T-helper 17 cell (primary cell): Measurements from ENCODE around the gene HDAC6. TPM values are rescaled to one million over a fixed set of nuclear protein-coding genes. Genes with fewer than 3 reads are reported as not detected.
A peak's percentile ranks its signal among the peaks of the same experiment; 100 is the strongest.
"Not testable (repeated sequence)": the region's sequence is repeated elsewhere in the genome, so short reads cannot be mapped to it uniquely, and the experiment has no call there.

ENCODE experiments used
- ATAC-seq: fragments of 150-1000 bp; cut with Tn5 transposase; 2 replicates; pipeline ENCODE4 v1.10.0; 2021; ENCODE audit warnings: mild to moderate bottlenecking, moderate library complexity
- DNase-seq, 3 donors: peaks; one replicate each; pipeline versions ENCODE4 v3.0.0 to v3.0.0-alpha.2; 2020 to 2021
- H3K9me3 ChIP-seq: one replicate; pipeline ENCODE4 v1.7.0; 2013; ENCODE audit warnings: low read length, mild to moderate bottlenecking; ENCODE audit not compliant: control insufficient read depth, poor library complexity, severe bottlenecking
- H3K27ac Mint-ChIP-seq: one replicate; pipeline ENCODE4 v1.8.0; 2022; ENCODE audit warnings: mild to moderate bottlenecking, moderate library complexity, mixed read lengths
- H3K27me3 Mint-ChIP-seq: one replicate; pipeline ENCODE4 v1.8.0; 2022; ENCODE audit warnings: mixed read lengths
- H3K36me3 Mint-ChIP-seq: one replicate; pipeline ENCODE4 v1.8.0; 2022; ENCODE audit warnings: low read depth, mixed read lengths
- H3K4me1 Mint-ChIP-seq: one replicate; pipeline ENCODE4 v1.8.0; 2022; ENCODE audit warnings: mild to moderate bottlenecking, mixed read lengths
- H3K4me3 Mint-ChIP-seq: one replicate; pipeline ENCODE4 v1.8.0; 2022; ENCODE audit warnings: mild to moderate bottlenecking, moderate library complexity, mixed read lengths
- total RNA-seq, 4 donors: library from RNA in 2 of 4; stranded (reverse) in 2 of 4; gene quantifications; one replicate each; pipeline ENCODE4 v1.2.3 and lab custom pipeline; 2022 to 2026

HDAC6 gene
- total RNA-seq, 2 donors from 2014 or later = 83.4 to 84.4 TPM

DNA sequence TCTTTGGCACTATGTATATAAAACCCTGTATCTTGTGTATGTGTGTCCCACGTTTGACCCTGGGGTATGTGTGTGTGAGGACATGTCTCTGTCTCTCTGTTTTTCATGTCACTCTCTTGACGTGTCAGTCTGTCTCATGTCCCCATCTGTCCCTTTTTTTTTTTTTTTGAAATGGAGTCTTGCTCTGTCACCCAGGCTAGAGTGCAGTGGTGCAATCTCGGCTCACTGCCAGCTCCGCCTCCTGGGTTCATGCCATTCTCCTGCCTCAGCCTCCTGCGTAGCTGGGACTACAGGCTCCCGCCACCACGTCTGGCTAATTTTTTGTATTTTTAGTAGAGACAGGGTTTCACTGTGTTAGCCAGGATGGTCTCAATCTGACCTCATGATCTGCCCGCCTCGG is 17.5 kb downstream of the HDAC6 start:
- DNase-seq, H3K27me3 Mint-ChIP-seq, H3K4me3 Mint-ChIP-seq, H3K36me3 Mint-ChIP-seq, H3K27ac Mint-ChIP-seq, H3K4me1 Mint-ChIP-seq, H3K9me3 ChIP-seq, ATAC-seq: not testable (repeated sequence)

DNA sequence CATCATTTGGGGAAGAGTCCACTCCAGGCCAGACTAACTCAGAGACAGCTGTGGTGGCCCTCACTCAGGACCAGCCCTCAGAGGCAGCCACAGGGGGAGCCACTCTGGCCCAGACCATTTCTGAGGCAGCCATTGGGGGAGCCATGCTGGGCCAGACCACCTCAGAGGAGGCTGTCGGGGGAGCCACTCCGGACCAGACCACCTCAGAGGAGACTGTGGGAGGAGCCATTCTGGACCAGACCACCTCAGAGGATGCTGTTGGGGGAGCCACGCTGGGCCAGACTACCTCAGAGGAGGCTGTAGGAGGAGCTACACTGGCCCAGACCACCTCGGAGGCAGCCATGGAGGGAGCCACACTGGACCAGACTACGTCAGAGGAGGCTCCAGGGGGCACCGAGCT is 21.2 kb downstream of the HDAC6 start:
- no peaks in the 10 kb centered on the region for H3K9me3 ChIP-seq
- H3K27me3 Mint-ChIP-seq = peaks cover 14% of the 10 kb centered on the region
- peaks cover 3% of the 10 kb centered on the region for H3K36me3 Mint-ChIP-seq
- no peak overlapping the region for H3K4me3 Mint-ChIP-seq
- peaks cover 5% of the 10 kb centered on the region for H3K4me1 Mint-ChIP-seq
- no peak overlapping the region for H3K27ac Mint-ChIP-seq
- DNase-seq (no peak), ATAC-seq (no peak)

DNA sequence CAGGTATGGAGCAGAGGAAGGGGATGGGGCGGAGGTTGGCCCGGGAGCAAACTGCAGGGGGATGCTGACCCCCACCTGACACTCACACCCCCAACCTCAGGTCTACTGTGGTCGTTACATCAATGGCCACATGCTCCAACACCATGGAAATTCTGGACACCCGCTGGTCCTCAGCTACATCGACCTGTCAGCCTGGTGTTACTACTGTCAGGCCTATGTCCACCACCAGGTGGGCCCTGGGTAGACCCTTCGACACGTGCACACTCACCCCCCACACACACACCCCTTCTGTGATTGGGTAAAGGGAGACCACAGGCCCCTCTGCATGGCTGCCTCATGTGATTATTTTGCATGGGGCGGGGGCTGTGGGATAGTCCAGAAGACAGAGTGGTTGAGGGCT is 22.2 kb downstream of the HDAC6 start:
- H3K4me3 Mint-ChIP-seq = no peak overlapping the region
- no peaks in the 10 kb centered on the region for H3K9me3 ChIP-seq
- no peak overlapping the region for H3K27ac Mint-ChIP-seq
- DNase-seq = no peak
- peaks cover 5% of the 10 kb centered on the region for H3K4me1 Mint-ChIP-seq
- no peak for ATAC-seq
- peaks cover 14% of the 10 kb centered on the region for H3K27me3 Mint-ChIP-seq
- peaks cover 3% of the 10 kb centered on the region for H3K36me3 Mint-ChIP-seq

DNA sequence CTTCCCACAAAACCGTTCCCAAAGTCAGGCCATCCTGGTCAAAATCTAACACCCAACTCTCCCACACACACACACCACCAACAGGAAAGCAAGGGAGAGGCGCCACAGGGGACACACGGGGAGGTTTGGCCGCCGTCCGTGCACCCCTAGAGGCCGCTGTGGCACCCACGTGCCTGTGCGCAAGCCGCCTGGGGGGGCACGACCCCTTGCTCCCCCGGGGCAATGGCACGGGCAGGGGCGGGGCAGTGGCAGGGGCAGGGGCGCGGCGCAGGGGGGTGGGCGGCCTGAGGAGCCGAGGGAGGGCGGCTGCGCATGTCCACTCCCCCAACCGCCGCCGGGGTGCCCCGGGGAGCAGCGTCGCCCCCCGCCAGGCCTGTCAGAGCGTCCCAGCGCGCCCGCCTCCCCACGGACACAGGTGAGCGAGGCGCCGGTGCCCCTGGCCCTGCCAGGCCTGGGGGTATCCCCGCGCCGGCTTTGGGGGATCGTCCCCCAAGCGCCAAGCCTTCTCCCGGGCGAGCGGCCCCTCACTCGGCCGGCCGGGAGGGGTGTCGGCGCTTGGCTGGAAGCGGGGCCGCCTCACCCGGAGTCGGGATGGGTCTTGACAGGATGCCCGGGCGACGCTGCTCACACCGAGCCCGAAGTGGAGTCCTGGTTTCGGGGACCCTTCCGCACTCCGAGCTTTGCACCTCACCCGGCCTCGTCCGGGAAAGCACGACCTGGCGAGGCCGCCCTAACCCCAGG is 24.4 kb downstream of the HDAC6 start, which contains the start of gene ERAS:
ERAS (plus strand) TSS at position 379 of the 741 bp plus-strand sequence. CDS start 2,611 bp downstream, outside the sequence.
- H3K27ac Mint-ChIP-seq = no peak within 1 kb of the TSS
- peaks cover 7% of the 10 kb centered on the region for H3K4me1 Mint-ChIP-seq
- peak within 1 kb of the TSS; percentile 90 for H3K4me3 Mint-ChIP-seq
- H3K27me3 Mint-ChIP-seq = peaks cover 19% of the 10 kb centered on the region
- H3K9me3 ChIP-seq = no peaks in the 10 kb centered on the region
- DNase-seq (no peak), ATAC-seq (peak; percentile 57)
- H3K36me3 Mint-ChIP-seq = no peaks in the 10 kb centered on the region

DNA sequence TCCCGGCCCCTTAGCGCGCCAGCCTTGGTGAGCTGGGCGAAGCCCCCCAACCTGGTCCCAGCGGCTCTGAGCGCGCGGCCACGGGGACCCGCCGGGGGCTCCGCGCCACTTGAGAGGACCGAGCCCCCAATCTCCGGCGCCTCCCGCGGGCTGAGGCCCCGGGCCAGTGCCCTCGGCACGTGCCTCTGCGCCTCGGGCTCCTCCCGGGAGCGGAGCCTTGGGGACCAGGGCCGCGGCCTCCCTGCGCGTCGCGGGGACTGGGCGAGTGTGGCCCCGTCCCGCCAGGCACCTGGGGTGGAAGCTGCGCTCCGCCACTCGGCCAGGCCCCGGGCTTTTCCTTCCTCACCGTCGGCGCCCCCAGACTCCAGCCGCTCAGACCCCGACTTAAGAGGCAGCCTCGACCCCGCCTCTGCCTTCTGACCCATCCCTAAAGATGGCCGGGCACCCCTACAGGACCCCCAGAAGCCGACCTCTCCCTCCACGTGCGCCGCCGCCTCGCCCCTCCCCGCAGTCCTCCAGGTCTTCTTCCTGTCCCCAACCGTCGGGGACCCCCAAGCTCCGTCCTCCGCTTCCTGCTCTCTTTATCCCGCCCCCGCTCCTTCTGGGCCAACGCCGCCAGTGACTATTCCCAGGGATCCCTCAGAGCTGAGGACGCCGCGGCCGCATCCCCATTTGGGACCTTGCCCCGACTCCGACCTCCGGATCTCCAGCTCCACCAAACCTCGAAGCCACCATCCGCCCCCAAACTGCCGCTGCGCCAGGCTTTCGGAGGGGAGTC is 25.2 kb downstream of the HDAC6 start:
- DNase-seq (no peak), ATAC-seq (no peak)
- H3K27ac Mint-ChIP-seq = no peak overlapping the region
- H3K9me3 ChIP-seq = no peaks in the 10 kb centered on the region
- H3K36me3 Mint-ChIP-seq = no peaks in the 10 kb centered on the region
- H3K4me1 Mint-ChIP-seq = peaks cover 7% of the 10 kb centered on the region
- H3K27me3 Mint-ChIP-seq = peaks cover 19% of the 10 kb centered on the region
- peak overlapping the region; percentile 90 for H3K4me3 Mint-ChIP-seq

DNA sequence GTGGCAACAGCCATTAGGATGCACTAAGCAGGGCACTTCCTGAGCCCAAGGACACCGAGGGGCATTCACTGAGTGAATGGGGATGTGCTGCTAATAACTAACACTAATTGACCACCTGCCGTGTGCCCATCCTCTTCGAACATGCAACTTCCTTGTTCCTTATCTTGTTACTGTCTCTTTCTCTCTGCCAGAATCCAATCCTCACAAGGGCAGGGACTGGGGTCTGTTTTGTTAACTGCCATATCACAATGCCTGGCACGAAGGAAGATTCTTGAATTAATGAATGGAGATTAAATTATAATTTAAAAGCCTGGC is 25.7 kb downstream of the HDAC6 start:
- no peak for ATAC-seq
- no peak overlapping the region for H3K27ac Mint-ChIP-seq
- peak overlapping the region; percentile 90 for H3K4me3 Mint-ChIP-seq
- H3K27me3 Mint-ChIP-seq = peaks cover 19% of the 10 kb centered on the region
- no peak for DNase-seq
- H3K4me1 Mint-ChIP-seq = peaks cover 7% of the 10 kb centered on the region
- H3K36me3 Mint-ChIP-seq = no peaks in the 10 kb centered on the region
- no peaks in the 10 kb centered on the region for H3K9me3 ChIP-seq

DNA sequence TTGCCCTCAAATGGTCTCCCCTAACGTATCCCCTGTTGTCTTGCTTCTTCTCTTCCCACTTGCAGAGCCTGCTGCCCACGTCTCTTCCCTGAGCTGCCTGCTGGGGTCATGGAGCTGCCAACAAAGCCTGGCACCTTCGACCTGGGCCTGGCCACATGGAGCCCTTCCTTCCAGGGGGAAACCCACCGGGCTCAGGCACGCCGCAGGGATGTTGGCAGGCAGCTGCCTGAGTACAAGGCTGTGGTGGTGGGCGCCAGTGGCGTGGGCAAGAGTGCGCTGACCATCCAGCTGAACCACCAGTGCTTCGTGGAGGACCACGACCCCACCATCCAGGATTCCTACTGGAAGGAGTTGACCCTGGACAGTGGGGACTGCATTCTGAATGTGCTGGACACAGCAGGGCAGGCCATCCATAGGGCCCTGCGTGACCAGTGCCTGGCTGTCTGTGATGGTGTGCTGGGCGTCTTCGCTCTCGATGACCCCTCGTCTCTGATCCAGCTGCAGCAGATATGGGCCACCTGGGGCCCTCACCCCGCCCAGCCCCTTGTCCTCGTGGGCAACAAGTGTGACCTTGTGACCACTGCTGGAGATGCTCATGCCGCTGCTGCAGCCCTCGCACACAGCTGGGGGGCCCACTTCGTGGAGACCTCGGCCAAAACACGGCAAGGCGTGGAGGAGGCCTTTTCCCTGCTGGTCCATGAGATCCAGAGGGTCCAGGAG is 27.3 kb downstream of the HDAC6 start:
- peaks cover 9% of the 10 kb centered on the region for H3K4me1 Mint-ChIP-seq
- ATAC-seq (no peak), DNase-seq (no peak)
- H3K27me3 Mint-ChIP-seq = peaks cover 19% of the 10 kb centered on the region
- no peak overlapping the region for H3K27ac Mint-ChIP-seq
- H3K4me3 Mint-ChIP-seq = no peak overlapping the region
- no peaks in the 10 kb centered on the region for H3K36me3 Mint-ChIP-seq
- H3K9me3 ChIP-seq = no peaks in the 10 kb centered on the region

DNA sequence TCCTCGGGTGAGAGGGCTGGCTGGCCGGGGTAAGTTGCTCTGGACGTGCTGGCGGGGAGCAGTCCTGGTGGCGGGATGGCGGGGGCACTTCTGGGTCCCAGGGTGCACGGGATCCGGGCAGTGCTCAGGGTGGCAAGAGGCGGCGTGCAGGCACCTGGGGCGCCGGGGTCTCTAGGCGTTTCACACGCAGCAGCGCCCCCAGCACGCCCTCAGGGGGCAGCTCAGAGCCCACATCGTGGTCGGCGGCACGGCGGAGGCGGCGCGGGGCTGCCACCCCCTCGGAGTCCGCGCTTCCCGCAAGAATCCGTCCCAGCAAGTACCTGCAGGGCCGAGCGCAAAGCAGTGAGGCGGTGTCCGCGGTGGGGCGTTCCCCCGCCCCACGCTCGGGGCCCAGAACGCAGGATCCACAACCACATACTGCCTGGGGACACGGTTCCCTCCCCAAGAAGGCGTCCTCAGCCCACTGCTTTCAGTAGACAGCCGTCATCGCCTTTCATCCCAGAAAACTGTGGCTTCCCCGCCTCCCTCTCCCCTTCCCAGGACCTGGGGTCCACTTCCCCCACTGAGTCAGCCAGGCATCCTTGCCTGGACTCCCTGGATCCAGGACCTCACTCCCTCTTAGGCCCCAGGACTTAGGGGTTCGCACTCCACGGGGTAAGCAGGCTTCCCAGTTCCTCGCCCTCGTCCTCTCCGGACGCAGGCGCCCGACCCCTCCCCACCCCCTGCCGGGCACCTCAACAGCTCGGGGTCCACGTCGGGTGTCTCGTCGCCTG is 29.5 kb downstream of the HDAC6 start:
- Mint-ChIP-seq H3K4me3 (peak overlapping the region; percentile 5), H3K4me1 (peaks cover 15% of the 10 kb centered on the region), H3K27ac (no peak overlapping the region), H3K27me3 (peaks cover 11% of the 10 kb centered on the region), H3K36me3 (no peaks in the 10 kb centered on the region)
- ATAC-seq (no peak), DNase-seq (no peak)
- H3K9me3 ChIP-seq = no peaks in the 10 kb centered on the region

DNA sequence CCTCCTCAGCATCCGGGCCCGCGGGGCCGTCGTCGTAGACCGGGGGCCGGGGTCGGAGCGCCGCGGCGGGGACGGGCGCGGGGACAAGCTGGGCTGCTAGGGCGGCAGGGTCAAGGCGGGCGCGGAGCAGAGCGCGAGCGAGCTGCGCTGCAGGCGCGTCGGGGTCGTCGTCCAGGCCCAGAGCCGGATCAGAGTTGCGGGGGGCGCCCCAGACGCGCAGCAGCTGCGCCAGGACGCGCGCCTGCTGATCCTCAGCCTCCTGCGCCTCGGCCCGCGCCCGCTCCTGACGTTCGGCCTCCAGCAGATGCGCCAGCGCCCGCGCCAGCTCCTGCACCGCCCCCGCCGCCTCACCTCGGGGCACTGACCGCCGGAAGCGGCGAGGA is 30.0 kb downstream of the HDAC6 start:
- DNase-seq (no peak), ATAC-seq (no peak)
- peaks cover 11% of the 10 kb centered on the region for H3K27me3 Mint-ChIP-seq
- H3K9me3 ChIP-seq = no peaks in the 10 kb centered on the region
- no peaks in the 10 kb centered on the region for H3K36me3 Mint-ChIP-seq
- peaks cover 15% of the 10 kb centered on the region for H3K4me1 Mint-ChIP-seq
- no peak overlapping the region for H3K27ac Mint-ChIP-seq
- no peak overlapping the region for H3K4me3 Mint-ChIP-seq

DNA sequence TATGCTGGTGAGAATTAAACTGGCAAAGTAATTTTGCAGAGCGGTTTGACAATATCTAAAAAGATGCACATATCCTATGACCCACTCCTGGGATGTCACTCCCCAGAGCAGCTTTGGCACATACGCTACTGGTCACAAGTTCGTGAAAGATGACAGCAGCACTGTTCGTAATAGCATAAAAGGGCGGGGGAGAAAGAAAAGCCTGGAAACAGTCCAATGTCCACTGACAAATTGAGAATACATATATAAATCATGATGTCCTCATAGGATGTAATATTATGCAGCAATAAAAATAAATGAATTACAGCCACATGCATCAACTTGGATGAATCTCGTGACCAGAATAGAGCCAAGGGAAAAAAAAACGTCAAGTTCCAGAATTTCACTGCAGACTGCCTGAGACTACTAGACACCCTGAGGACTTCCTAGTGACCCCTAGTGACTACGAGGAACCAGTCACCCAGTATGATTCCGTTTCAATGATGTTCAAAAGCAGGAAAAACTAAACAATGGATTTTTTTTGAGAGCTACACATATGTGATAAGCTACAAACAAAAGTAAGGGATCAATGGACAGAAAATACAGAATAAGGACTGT is 31.8 kb downstream of the HDAC6 start:
- Mint-ChIP-seq H3K4me1 (peaks cover 13% of the 10 kb centered on the region), H3K27ac (peak overlapping the region; percentile 92), H3K36me3 (no peaks in the 10 kb centered on the region), H3K4me3 (peak overlapping the region; percentile 41), H3K27me3 (peaks cover 5% of the 10 kb centered on the region)
- ATAC-seq = no peak
- no peak for DNase-seq
- H3K9me3 ChIP-seq = no peaks in the 10 kb centered on the region

DNA sequence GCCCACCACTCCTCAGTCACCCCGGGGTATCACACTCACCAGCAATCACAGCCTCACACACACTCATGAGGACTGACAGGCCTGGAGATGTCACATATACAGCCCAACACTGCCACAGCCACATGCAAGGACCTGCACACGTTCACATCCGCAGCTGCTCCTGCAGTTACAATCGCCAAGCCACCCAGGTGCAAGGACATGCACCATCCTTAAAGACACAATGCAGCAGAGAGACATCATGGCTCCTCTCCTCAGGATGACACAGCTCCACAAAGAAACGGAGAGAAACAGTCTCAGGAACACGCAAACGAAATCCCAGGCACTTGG is 32.5 kb downstream of the HDAC6 start:
- Mint-ChIP-seq H3K27me3 (peaks cover 5% of the 10 kb centered on the region), H3K36me3 (no peaks in the 10 kb centered on the region), H3K4me3 (peak overlapping the region; percentile 93), H3K4me1 (peaks cover 13% of the 10 kb centered on the region), H3K27ac (peak overlapping the region; percentile 92)
- peak; percentile 18 for ATAC-seq
- H3K9me3 ChIP-seq = no peaks in the 10 kb centered on the region
- DNase-seq = no peak

DNA sequence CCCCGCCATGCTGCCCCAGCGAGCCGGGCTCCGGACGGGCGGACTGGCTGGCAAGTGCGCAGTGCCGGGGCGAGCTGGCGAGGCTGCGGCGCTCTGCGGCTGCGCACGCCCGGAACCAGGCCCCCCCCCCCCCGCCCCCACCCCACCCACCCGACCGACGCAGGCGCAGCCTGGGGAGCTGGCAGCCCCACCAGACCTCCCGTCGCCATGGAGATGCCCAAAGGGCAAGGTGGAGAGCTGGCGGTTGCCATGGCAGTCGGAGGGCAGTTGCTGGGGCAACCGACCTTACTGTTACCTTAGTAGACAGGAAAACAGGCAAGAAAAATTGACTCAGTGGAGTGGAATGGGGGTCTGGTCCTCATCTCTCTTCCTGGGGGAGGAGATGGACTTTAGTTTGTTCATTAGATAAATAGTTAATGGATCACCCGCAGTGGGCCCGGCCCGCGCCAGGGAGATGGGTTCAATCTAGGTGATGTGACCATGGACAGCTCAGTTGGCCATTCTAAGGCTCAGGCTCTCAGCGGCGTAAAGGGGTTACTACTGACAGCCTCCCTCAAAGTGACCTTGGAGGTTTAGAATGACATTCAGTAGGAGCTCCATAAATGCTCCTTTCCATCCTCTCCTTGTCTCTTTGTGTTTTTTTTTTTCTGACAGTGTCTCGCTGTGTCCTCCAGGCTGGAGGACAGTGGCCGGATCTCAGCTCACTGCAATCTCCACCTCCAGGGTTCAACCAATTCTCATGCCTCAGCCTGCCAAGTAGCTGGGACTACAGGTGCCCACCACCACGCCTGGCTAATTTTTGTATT is 33.9 kb downstream of the HDAC6 start, which contains the start of gene PCSK1N:
PCSK1N (minus strand) TSS at position 87 of the 806 bp plus-strand sequence; CDS start at position 9, 78 bp downstream.
- ATAC-seq (peak; percentile 78), DNase-seq (peak in 2 of 3 donors; percentile 31 to 52)
- H3K27ac Mint-ChIP-seq = peak within 1 kb of the TSS; percentile 92

More for the DNA sequence above, 33.9 kb downstream of the HDAC6 start, which contains the start of gene PCSK1N:
- peaks cover 2% of the 10 kb centered on the region for H3K27me3 Mint-ChIP-seq
- H3K4me1 Mint-ChIP-seq = peaks cover 11% of the 10 kb centered on the region
- no peaks in the 10 kb centered on the region for H3K9me3 ChIP-seq
- H3K4me3 Mint-ChIP-seq = peak within 1 kb of the TSS; percentile 93
- H3K36me3 Mint-ChIP-seq = no peaks in the 10 kb centered on the region
